OCI-LY1 (cell line): ENCODE data around the gene SYNDIG1L.

Experiments
- H2AFZ ChIP-seq: fragments of 200-600 bp; sonication (generic), shearing (Covaris generic); 2 replicates; pipeline ENCODE4 v1.6.0; 2014; ENCODE audit warnings: antibody characterized with exemption, mild to moderate bottlenecking, low read length
- H3F3A ChIP-seq: fragments of 200-600 bp; sonication (generic), shearing (Covaris generic); 2 replicates; pipeline ENCODE4 v1.6.0; 2014; ENCODE audit warnings: mild to moderate bottlenecking, antibody characterized with exemption, low read length, moderate library complexity; ENCODE audit not compliant: insufficient read depth
- H3K27ac ChIP-seq: fragments of 200-600 bp; sonication (generic); 2 replicates; pipeline ENCODE4 v1.5.1; 2014; ENCODE audit warnings: low read length, mixed run types, mild to moderate bottlenecking, low read depth; ENCODE audit not compliant: poor library complexity, severe bottlenecking
- H3K27me3 ChIP-seq: fragments of 200-600 bp; sonication (generic); 2 replicates; pipeline ENCODE4 v1.6.0; 2014; ENCODE audit warnings: antibody characterized with exemption, mild to moderate bottlenecking, low read length, moderate library complexity; ENCODE audit not compliant: insufficient read depth
- H3K36me3 ChIP-seq: fragments of 200-600 bp; sonication (generic); 2 replicates; pipeline ENCODE4 v1.6.1; 2014; ENCODE audit warnings: mild to moderate bottlenecking, antibody characterized with exemption, low read length, moderate library complexity, mixed read lengths; ENCODE audit not compliant: insufficient read depth
- H3K4me1 ChIP-seq: fragments of 200-600 bp; sonication (generic); 2 replicates; pipeline ENCODE4 v1.5.1; 2014; ENCODE audit warnings: mild to moderate bottlenecking, low read length, moderate library complexity; ENCODE audit not compliant: insufficient read depth, severe bottlenecking
- H3K4me2 ChIP-seq: fragments of 200-600 bp; sonication (generic), shearing (Covaris generic); 2 replicates; pipeline ENCODE4 v1.6.1; 2014; ENCODE audit warnings: low read length
- H3K4me3 ChIP-seq: fragments of 200-600 bp; sonication (generic); 2 replicates; pipeline ENCODE4 v1.5.1; 2014; ENCODE audit warnings: low read length, low read depth, mild to moderate bottlenecking, mixed read lengths; ENCODE audit not compliant: poor library complexity, severe bottlenecking
- H3K79me2 ChIP-seq: fragments of 200-600 bp; shearing (Covaris generic); 2 replicates; pipeline ENCODE4 v1.6.1; 2016; ENCODE audit warnings: mixed run types, low read length, mixed read lengths; ENCODE audit not compliant: insufficient read depth
- H3K9ac ChIP-seq: fragments of 200-600 bp; sonication (generic), shearing (Covaris generic); 2 replicates; pipeline ENCODE4 v1.6.1; 2014; ENCODE audit warnings: mild to moderate bottlenecking, low read length, mixed read lengths
- H3K9me2 ChIP-seq: fragments of 200-600 bp; sonication (generic), shearing (Covaris generic); 2 replicates; pipeline ENCODE4 v1.6.1; 2014; ENCODE audit warnings: low read depth, mild to moderate bottlenecking, low read length, mixed read lengths
- H3K9me3 ChIP-seq: fragments of 200-600 bp; shearing (Covaris generic); 2 replicates; pipeline ENCODE4 v1.6.1; 2014; ENCODE audit warnings: low read length, mixed read lengths
- H4K20me1 ChIP-seq: fragments of 200-600 bp; sonication (generic), shearing (Covaris generic); 2 replicates; pipeline ENCODE4 v1.6.0; 2016; ENCODE audit warnings: mild to moderate bottlenecking, low read length; ENCODE audit not compliant: insufficient read depth
- CTCF ChIP-seq: fragments of 200-600 bp; sonication (generic), shearing (Covaris generic); IDR thresholded peaks from 2 replicates; pipeline ENCODE4 v1.5.1; 2017; ENCODE audit warnings: mild to moderate bottlenecking, antibody characterized with exemption, low read length, moderate library complexity, mixed read lengths
- EZH2 ChIP-seq: fragments of 200-600 bp; sonication (generic), shearing (Covaris generic); IDR thresholded peaks from 2 replicates; pipeline ENCODE4 v1.8.0; 2017; ENCODE audit warnings: borderline replicate concordance, mixed run types, mild to moderate bottlenecking, antibody characterized with exemption, low read length, moderate library complexity, mixed read lengths

The SYNDIG1L gene

DNA sequence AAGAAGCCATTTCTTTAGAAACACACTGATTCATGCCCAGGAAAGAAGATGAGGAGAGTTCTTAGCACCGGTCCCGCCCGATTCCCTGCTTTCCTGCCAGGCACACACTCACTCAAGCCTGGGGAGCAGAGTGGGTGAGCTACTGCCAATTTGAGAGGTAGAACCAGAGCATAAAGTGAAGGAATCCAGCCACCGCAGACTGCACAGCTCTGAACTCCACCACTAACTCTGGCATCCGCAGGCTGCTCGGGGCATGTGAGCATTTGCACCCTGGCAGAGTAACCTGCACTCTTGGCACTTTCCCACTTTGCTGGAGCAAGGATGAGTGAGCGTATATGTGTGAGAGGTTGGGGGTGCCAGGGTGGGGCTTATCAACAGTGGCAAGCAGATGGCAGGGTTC is 4.0 kb upstream of the SYNDIG1L start:
- Histone ChIP-seq H3K9ac (no peak overlapping the region), H3K36me3 (no peaks in the 10 kb centered on the region), H3K9me2 (no peaks in the 10 kb centered on the region), H2AFZ (no peak overlapping the region), H3K4me1 (no peaks in the 10 kb centered on the region), H3K79me2 (no peaks in the 10 kb centered on the region), H3F3A (no peaks in the 10 kb centered on the region), H3K4me2 (no peak overlapping the region), H4K20me1 (no peaks in the 10 kb centered on the region), H3K9me3 (no peaks in the 10 kb centered on the region), H3K27ac (no peak overlapping the region), H3K4me3 (no peak overlapping the region), H3K27me3 (no peaks in the 10 kb centered on the region)
- TF ChIP-seq CTCF: no peak
- no peak for TF ChIP-seq EZH2

DNA sequence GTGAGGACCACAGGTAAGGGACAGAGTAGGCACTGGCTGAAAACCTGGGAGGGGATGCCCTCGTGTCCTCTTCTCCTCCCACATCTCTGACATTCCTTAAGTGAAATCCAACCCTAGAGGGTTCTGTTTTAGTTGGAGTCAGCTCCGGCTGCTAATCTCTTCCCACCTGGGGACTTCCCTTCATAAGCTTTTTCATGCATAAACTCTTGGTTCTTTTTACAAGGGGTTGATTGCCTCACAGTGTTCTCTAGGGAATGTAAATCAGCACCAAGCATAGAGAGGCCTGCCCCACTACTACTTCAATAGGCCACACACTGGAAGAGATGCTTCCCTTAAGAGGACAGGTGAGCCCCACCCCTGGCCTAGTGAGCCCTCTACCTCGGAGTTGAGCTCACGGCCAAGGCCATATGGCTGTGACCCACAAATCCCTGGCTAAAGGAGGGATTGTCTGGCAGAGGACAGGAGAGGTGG is 3.2 kb upstream of the SYNDIG1L start:
- no peak overlapping the region for H3K4me3 ChIP-seq
- no peak overlapping the region for H2AFZ ChIP-seq
- H3K36me3 ChIP-seq: no peaks in the 10 kb centered on the region
- H3K9me3 ChIP-seq: no peaks in the 10 kb centered on the region
- H3K4me2 ChIP-seq: no peak overlapping the region
- no peaks in the 10 kb centered on the region for H4K20me1 ChIP-seq
- H3K27me3 ChIP-seq: no peaks in the 10 kb centered on the region
- H3K27ac ChIP-seq: no peak overlapping the region
- H3K79me2 ChIP-seq: no peaks in the 10 kb centered on the region
- H3K9ac ChIP-seq: no peak overlapping the region
- no peaks in the 10 kb centered on the region for H3K4me1 ChIP-seq
- no peaks in the 10 kb centered on the region for H3K9me2 ChIP-seq
- no peak for TF ChIP-seq CTCF
- TF ChIP-seq EZH2: no peak
- no peaks in the 10 kb centered on the region for H3F3A ChIP-seq

GRCh38 chr14:74427651-74428050 is 1.6 kb upstream of the SYNDIG1L start:
- Histone ChIP-seq H3K79me2 (no peaks in the 10 kb centered on the region), H2AFZ (no peak overlapping the region), H3K4me2 (no peak overlapping the region), H3K9me3 (no peaks in the 10 kb centered on the region), H3K9me2 (no peaks in the 10 kb centered on the region), H3K9ac (no peak overlapping the region), H3K27me3 (peaks cover under 1% of the 10 kb centered on the region; the same call in 1 of the 2 replicates), H3K4me1 (no peaks in the 10 kb centered on the region), H3K27ac (no peak overlapping the region), H4K20me1 (no peaks in the 10 kb centered on the region), H3F3A (no peaks in the 10 kb centered on the region), H3K4me3 (no peak overlapping the region), H3K36me3 (no peaks in the 10 kb centered on the region)
- no peak for TF ChIP-seq EZH2
- no peak for TF ChIP-seq CTCF
